GM12873 (cell line): ENCODE data around the gene SCRT2.

Experiments used
- CTCF ChIP-seq: IDR thresholded peaks from 2 replicates; pipeline ENCODE4 v1.5.1; 2012; ENCODE audit warnings: low read depth, mild to moderate bottlenecking, moderate library complexity, low read length, control low read depth; ENCODE audit not compliant: insufficient read depth; ENCODE audit errors: missing control alignments

Gene SCRT2

GRCh38 chr20:675453-676314 is at the start of gene SCRT2:
Gene SCRT2, minus strand, starts transcription at chr20:675802. Its CDS starts 201 bp downstream, at chr20:675601.
- no peak for TF ChIP-seq CTCF

- TF ChIP-seq CTCF: no peak
Observed at GRCh38 chr20:723756-724155, 48.2 kb upstream of the SCRT2 start.

GRCh38 chr20:722822-723644 is 47.4 kb upstream of the SCRT2 start:
- no peak for TF ChIP-seq CTCF

- TF ChIP-seq CTCF: no peak
Observed at GRCh38 chr20:721876-722275, 46.3 kb upstream of the SCRT2 start.

GRCh38 chr20:719816-720215 is 44.2 kb upstream of the SCRT2 start:
- no peak for TF ChIP-seq CTCF

GRCh38 chr20:719068-719467 is 43.5 kb upstream of the SCRT2 start:
- no peak for TF ChIP-seq CTCF

- no peak for TF ChIP-seq CTCF
Observed at GRCh38 chr20:717832-718231, 42.2 kb upstream of the SCRT2 start.
